Right lobe of liver (tissue), 4 donors: ENCODE results near the gene ZMIZ1.

Experiments used
- POLR2A ChIP-seq: fragments of 450-650 bp; IDR thresholded peaks from one replicate; pipeline ENCODE4 v1.6.1; 2017; ENCODE audit warnings: antibody characterized with exemption, mild to moderate bottlenecking
- TF ChIP-seq, protein P1 (sequence below), 4 donors: fragments of 200-600 bp in 3 of 4; fragments of 450-650 bp in 1 of 4; IDR thresholded peaks; one replicate each; pipeline versions ENCODE4 v1.5.1 to v1.8.0; 2016 to 2022; ENCODE audit warnings: antibody characterized with exemption in 4 of 4, mild to moderate bottlenecking in 2 of 4
- donor health status: DM: no; HTN: no; CAD: no.
- donor health status: DM: no; HTN: no; CAD: no.
- donor health status: DM: no; HTN: yes; CAD: no.

DNA sequence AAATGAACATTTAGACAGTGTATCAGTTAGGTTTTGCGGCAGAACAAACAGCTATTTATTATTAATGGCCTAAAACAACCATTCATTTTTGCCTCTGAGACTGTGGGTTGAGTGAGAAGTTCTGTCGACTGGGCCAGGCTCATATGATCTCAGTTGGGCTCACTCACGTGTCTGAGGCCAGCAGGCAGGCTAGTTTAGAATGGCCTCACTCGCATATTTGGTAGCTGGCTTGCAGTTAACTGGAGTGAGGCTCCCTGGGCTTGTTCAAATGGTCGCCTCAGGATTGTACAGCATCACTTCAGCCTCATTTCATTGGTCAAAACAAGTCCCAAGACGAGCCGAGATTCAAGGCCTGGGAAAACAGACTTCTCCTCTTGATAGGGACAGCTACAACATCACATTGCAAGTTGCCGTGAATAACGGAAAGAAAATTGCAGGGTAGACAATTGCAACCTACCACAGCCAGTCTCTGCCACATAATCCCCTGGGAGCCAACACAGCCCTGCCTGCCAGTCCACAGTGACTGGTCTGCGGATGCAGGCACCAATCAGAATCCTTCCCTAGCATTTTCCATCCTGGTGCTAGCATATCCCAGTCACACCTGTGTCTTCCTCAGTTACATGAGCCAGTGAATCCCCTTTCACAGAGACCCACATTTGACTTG lies 255.4 kb downstream of the ZMIZ1 start:
- TF ChIP-seq, protein P1, sequence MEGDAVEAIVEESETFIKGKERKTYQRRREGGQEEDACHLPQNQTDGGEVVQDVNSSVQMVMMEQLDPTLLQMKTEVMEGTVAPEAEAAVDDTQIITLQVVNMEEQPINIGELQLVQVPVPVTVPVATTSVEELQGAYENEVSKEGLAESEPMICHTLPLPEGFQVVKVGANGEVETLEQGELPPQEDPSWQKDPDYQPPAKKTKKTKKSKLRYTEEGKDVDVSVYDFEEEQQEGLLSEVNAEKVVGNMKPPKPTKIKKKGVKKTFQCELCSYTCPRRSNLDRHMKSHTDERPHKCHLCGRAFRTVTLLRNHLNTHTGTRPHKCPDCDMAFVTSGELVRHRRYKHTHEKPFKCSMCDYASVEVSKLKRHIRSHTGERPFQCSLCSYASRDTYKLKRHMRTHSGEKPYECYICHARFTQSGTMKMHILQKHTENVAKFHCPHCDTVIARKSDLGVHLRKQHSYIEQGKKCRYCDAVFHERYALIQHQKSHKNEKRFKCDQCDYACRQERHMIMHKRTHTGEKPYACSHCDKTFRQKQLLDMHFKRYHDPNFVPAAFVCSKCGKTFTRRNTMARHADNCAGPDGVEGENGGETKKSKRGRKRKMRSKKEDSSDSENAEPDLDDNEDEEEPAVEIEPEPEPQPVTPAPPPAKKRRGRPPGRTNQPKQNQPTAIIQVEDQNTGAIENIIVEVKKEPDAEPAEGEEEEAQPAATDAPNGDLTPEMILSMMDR (IDR thresholded peaks at IDR 0.05) = no peak
- no peak for TF ChIP-seq POLR2A
